ENCODE measurements around the gene HECTD1. TPM values are rescaled to one million over a fixed set of nuclear protein-coding genes. Genes with fewer than 3 reads are reported as not detected.

HECTD1 gene
- total and polyA plus RNA-seq, 10 of the 15 experiments (the other 5 are each of a cell fraction or from before 2014, with no cell fraction given) = 27.3 to 116 (median 57.7) TPM

DNA sequence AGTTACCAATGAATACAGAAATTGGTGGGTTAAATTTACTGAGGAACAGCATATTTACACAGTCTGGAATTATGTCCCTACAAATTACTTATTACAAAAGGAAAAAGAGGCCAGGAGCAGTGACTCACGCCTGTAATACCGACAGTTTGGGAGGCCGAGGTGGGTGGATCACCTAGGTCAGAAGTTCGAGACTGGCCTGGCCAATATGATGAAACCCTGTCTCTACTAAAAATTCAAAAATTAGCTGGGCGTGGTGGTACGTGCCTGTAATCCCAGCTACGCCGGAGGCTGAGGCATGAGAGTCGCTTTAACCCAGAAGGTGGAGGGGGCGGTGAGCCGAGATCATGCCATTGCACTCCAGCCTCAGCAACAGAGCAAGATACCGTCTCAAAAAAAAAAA lies 52.6 kb downstream of the HECTD1 start (continued):
- TF ChIP-seq, protein P1, sequence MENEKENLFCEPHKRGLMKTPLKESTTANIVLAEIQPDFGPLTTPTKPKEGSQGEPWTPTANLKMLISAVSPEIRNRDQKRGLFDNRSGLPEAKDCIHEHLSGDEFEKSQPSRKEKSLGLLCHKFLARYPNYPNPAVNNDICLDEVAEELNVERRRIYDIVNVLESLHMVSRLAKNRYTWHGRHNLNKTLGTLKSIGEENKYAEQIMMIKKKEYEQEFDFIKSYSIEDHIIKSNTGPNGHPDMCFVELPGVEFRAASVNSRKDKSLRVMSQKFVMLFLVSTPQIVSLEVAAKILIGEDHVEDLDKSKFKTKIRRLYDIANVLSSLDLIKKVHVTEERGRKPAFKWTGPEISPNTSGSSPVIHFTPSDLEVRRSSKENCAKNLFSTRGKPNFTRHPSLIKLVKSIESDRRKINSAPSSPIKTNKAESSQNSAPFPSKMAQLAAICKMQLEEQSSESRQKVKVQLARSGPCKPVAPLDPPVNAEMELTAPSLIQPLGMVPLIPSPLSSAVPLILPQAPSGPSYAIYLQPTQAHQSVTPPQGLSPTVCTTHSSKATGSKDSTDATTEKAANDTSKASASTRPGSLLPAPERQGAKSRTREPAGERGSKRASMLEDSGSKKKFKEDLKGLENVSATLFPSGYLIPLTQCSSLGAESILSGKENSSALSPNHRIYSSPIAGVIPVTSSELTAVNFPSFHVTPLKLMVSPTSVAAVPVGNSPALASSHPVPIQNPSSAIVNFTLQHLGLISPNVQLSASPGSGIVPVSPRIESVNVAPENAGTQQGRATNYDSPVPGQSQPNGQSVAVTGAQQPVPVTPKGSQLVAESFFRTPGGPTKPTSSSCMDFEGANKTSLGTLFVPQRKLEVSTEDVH (IDR thresholded peaks at IDR 0.05; ENCODE audit: low read depth, partially characterized antibody) = no peak
- TF ChIP-seq CREM (IDR thresholded peaks at IDR 0.05; ENCODE audit: low read depth) (no peak), GATAD2B (conservative IDR thresholded peaks at IDR 0.05; ENCODE audit: low read depth) (no peak), MEF2B (IDR thresholded peaks at IDR 0.05; ENCODE audit: partially characterized antibody, poor library complexity, severe bottlenecking) (no peak)

GRCh38 chr14:31142455-31143087 lies 65.0 kb downstream of the HECTD1 start:
- BruUV-seq (replicated peaks) = no TSS peak
- H3K9ac ChIP-seq (ENCODE audit: control insufficient read depth, insufficient read depth, low read length) = no peak overlapping the region
- RAD21 ChIA-PET (ENCODE audit: unreplicated experiment) = no interaction called here
- WGBS (ENCODE audit: insufficient coverage, insufficient replicate concordance, low lambda C conversion rate, missing lambda C conversion rate) = 94% methylated on average over 11 of the region's 11 CpGs
- in situ Hi-C loops (cut with MboI) (no loop called here), intact Hi-C loops (cut with micrococcal nuclease; ENCODE audit: unreplicated experiment) (no loop called here)
- no peak overlapping the region for H3K27ac ChIP-seq (ENCODE audit: control insufficient read depth, insufficient read depth)
- no peaks in the 10 kb centered on the region for H3K4me1 ChIP-seq (ENCODE audit: control insufficient read depth, insufficient read depth, low read length)
- CTCF ChIA-PET = no interaction called here
- ATAC-seq (no peak), FAIRE-seq (peak; percentile 7), DNase-seq (ENCODE audit: low read depth, low spot score) (no peak)
- no peaks in the 10 kb centered on the region for H3K9me3 ChIP-seq (replicated peaks; ENCODE audit: control insufficient read depth, insufficient read depth, low read length)
- SMC1A ChIA-PET (ENCODE audit: uncharacterized antibody, unreplicated experiment) = no interaction called here
- no peak overlapping the region for H3K4me3 ChIP-seq
- POLR2A ChIA-PET = no interaction called here
- peaks cover 4 to 27% of the 10 kb centered on the region in 2 experiments for H3K36me3 ChIP-seq (ENCODE audit: control insufficient read depth in 2 of 2, insufficient read depth in 2 of 2, low read length in 1 of 2)
- no peaks in the 10 kb centered on the region for H4K20me1 ChIP-seq (ENCODE audit: control insufficient read depth, insufficient read depth)
- H3K4me2 ChIP-seq (ENCODE audit: control insufficient read depth, insufficient read depth) = no peak overlapping the region
- no peaks in the 10 kb centered on the region for H3K27me3 ChIP-seq (replicated peaks in 1 of 2; ENCODE audit: control insufficient read depth in 2 of 2, insufficient read depth in 2 of 2, low read length in 1 of 2)
- no peak overlapping the region for H2AFZ ChIP-seq (ENCODE audit: control insufficient read depth, low read depth, low read length)
- no peaks in the 10 kb centered on the region for H3K79me2 ChIP-seq (ENCODE audit: control insufficient read depth, insufficient read depth, low read length)
- TF ChIP-seq FOXK2 (IDR thresholded peaks at IDR 0.05) = no peak
- TF ChIP-seq, protein P2, sequence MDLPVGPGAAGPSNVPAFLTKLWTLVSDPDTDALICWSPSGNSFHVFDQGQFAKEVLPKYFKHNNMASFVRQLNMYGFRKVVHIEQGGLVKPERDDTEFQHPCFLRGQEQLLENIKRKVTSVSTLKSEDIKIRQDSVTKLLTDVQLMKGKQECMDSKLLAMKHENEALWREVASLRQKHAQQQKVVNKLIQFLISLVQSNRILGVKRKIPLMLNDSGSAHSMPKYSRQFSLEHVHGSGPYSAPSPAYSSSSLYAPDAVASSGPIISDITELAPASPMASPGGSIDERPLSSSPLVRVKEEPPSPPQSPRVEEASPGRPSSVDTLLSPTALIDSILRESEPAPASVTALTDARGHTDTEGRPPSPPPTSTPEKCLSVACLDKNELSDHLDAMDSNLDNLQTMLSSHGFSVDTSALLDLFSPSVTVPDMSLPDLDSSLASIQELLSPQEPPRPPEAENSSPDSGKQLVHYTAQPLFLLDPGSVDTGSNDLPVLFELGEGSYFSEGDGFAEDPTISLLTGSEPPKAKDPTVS (IDR thresholded peaks at IDR 0.05; ENCODE audit: low read depth, low read length) = no peak
- no peak for TF ChIP-seq NR2C1 (IDR thresholded peaks at IDR 0.05)
- TF ChIP-seq ZBTB11 (CRISPR knock-in tag; IDR thresholded peaks at IDR 0.05) = no peak
- no peak for TF ChIP-seq BCL3 (IDR thresholded peaks at IDR 0.05; ENCODE audit: borderline replicate concordance, insufficient read depth, low read depth, low read length, poor library complexity, severe bottlenecking)
- TF ChIP-seq MTA2 (IDR thresholded peaks at IDR 0.05; ENCODE audit: low read depth) = no peak
- TF ChIP-seq, protein P3, sequence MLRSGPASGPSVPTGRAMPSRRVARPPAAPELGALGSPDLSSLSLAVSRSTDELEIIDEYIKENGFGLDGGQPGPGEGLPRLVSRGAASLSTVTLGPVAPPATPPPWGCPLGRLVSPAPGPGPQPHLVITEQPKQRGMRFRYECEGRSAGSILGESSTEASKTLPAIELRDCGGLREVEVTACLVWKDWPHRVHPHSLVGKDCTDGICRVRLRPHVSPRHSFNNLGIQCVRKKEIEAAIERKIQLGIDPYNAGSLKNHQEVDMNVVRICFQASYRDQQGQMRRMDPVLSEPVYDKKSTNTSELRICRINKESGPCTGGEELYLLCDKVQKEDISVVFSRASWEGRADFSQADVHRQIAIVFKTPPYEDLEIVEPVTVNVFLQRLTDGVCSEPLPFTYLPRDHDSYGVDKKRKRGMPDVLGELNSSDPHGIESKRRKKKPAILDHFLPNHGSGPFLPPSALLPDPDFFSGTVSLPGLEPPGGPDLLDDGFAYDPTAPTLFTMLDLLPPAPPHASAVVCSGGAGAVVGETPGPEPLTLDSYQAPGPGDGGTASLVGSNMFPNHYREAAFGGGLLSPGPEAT (IDR thresholded peaks at IDR 0.05; ENCODE audit: low read depth) = no peak
